Right cardiac atrium (tissue), 5 donors: Measurements from ENCODE around the gene ULBP3. TPM values are rescaled to one million over a fixed set of nuclear protein-coding genes. Genes with fewer than 3 reads are reported as not detected.
"Not testable (repeated sequence)": the region's sequence is repeated elsewhere in the genome, so short reads cannot be mapped to it uniquely, and the experiment has no call there.

Source experiments
- ATAC-seq, 2 donors: fragments of 200-7000 bp; cut with Tn5 transposase; one replicate each; pipeline versions ENCODE4 v1.8.0 to v1.9.1; 2020; ENCODE audit warnings: moderate library complexity in 2 of 2, mild to moderate bottlenecking in 1 of 2
- DNase-seq, 3 donors: peaks; one replicate each; pipeline ENCODE4 v3.0.0-alpha.2; 2020
- H3K27ac ChIP-seq: one replicate; pipeline ENCODE4 v1.5.1; 2013; ENCODE audit warnings: mild to moderate bottlenecking, low read length, control low read depth, moderate library complexity
- H3K27me3 ChIP-seq: one replicate; pipeline ENCODE4 v1.6.1; 2013; ENCODE audit not compliant: control insufficient read depth, insufficient read depth
- H3K4me1 ChIP-seq: one replicate; pipeline ENCODE4 v1.6.1; 2013; ENCODE audit warnings: low read length; ENCODE audit not compliant: control insufficient read depth, insufficient read depth
- H3K4me3 ChIP-seq: one replicate; pipeline ENCODE4 v1.5.1; 2013; ENCODE audit warnings: low read length, control low read depth
- H3K9me3 ChIP-seq: one replicate; pipeline ENCODE4 v1.6.1; 2013; ENCODE audit warnings: low read length; ENCODE audit not compliant: control insufficient read depth
- whole genome bisulfite sequencing: extraction: QIAGEN DNeasy Blood & Tissue Kit; methylation state at CpG from one replicate; pipeline ENCODE4 v1.1.7; 2013; 5-methylcytosine and 5-hydroxymethylcytosine counted together
- intact Hi-C, 4 donors: fragments of 100-400 bp; cut with DNase I; formaldehyde crosslinking; loops; one replicate each; pipeline versions ENCODE4 v1.11.0 to v1.14.0; 2022 to 2023
- polyA plus RNA-seq: library from polyadenylated mRNA; stranded (reverse); fragments of 200-250 nt; gene quantifications from one replicate; pipeline ENCODE4 v1.2.3, GENCODE V29; 2013
- total RNA-seq, 4 donors: library from RNA; stranded (reverse); fragmentation: NEBNext Ultra II Directional; extraction: Animal tissue kit (Norgen Biotek cat#: 25700); gene quantifications; one replicate each; pipeline ENCODE4 v1.2.1, GENCODE V29; 2021
- donor health status: healthy with polysubstance abuse.
- donor health status: DM: no; HTN: yes; CAD: no.
- donor health status: DM: no; HTN: no; CAD: no.
- donor health status: DM: no; HTN: yes; CAD: no; lungs with severe emphysema.
- donor health status: DM: yes; HTN: yes; CAD: no.

Gene ULBP3
- total and polyA plus RNA-seq, 5 donors, result 0.43 to 2.4 (median 1.4) TPM

- intact Hi-C loops, result loop anchor here in 2 of 4 donors (5.0 kb wide), 2 partner anchors 77 to 82 kb away; no protein-coding TSS in a partner anchor
- WGBS, result 3% methylated on average over 46 of the region's 50 CpGs
- H3K9me3 ChIP-seq, H3K4me3 ChIP-seq, H3K4me1 ChIP-seq, ATAC-seq, H3K27ac ChIP-seq, DNase-seq, H3K27me3 ChIP-seq: not testable (repeated sequence)
Measured at GRCh38 chr6:150014623-150015280, 54.2 kb downstream of the ULBP3 start.

- H3K9me3 ChIP-seq, H3K27me3 ChIP-seq, H3K4me1 ChIP-seq, DNase-seq, intact Hi-C loops, ATAC-seq, H3K4me3 ChIP-seq, H3K27ac ChIP-seq: not testable (repeated sequence)
- WGBS, result 20% methylated on average over 11 of the region's 24 CpGs
Measured at GRCh38 chr6:150013785-150014622, 54.9 kb downstream of the ULBP3 start.

- DNase-seq, intact Hi-C loops, H3K27me3 ChIP-seq, H3K9me3 ChIP-seq, ATAC-seq, H3K4me3 ChIP-seq, H3K4me1 ChIP-seq, H3K27ac ChIP-seq: not testable (repeated sequence)
- 38% methylated on average over 8 of the region's 8 CpGs for WGBS
Measured at GRCh38 chr6:150012846-150013784, 55.8 kb downstream of the ULBP3 start.

Other genes starting within 250 kb of the ULBP3 start
- 10 to 100 TPM; 16.8 to 36.6 (median 23.5) TPM for gene LRP11, start 204.8 kb downstream of the ULBP3 start, total RNA-seq
- gene LRP11, start 204.8 kb downstream of the ULBP3 start, polyA plus RNA-seq, result 11.5 TPM
- under 1 TPM; 0.17 to 0.45 (median 0.39) TPM for gene RAET1E, start 171.0 kb downstream of the ULBP3 start, total RNA-seq
- 0.41 TPM for gene RAET1E, start 171.0 kb downstream of the ULBP3 start, polyA plus RNA-seq
- gene RAET1G, start 146.0 kb downstream of the ULBP3 start, total RNA-seq, result under 1 TPM in 1 of 4 donors, not detected in 3; 0.43 TPM
- gene RAET1G, start 146.0 kb downstream of the ULBP3 start, polyA plus RNA-seq, result 0.20 TPM
- 1 to 10 TPM in 3 of 4 donors, under 1 TPM in 1; 0.31 to 1.2 (median 1.1) TPM for gene ULBP2, start 127.1 kb downstream of the ULBP3 start, total RNA-seq
- 1.1 TPM for gene ULBP2, start 127.1 kb downstream of the ULBP3 start, polyA plus RNA-seq
- under 1 TPM in 3 of 4 donors, not detected in 1; 0.20 to 0.22 (median 0.21) TPM for gene ULBP1, start 105.2 kb downstream of the ULBP3 start, total RNA-seq
- gene ULBP1, start 105.2 kb downstream of the ULBP3 start, polyA plus RNA-seq, result 0.20 TPM
- gene RAET1L, start 43.6 kb downstream of the ULBP3 start, total RNA-seq, result not detected
- gene RAET1L, start 43.6 kb downstream of the ULBP3 start, polyA plus RNA-seq, result not detected
- 100 to 1,000 TPM in 3 of 4 donors, 10 to 100 TPM in 1; 90.7 to 170 (median 103) TPM for gene PPP1R14C, start 73.9 kb upstream of the ULBP3 start, total RNA-seq
- gene PPP1R14C, start 73.9 kb upstream of the ULBP3 start, polyA plus RNA-seq, result 92.8 TPM